ENCODE measurements around the gene GPR37L1. TPM values are rescaled to one million over a fixed set of nuclear protein-coding genes. Genes with fewer than 3 reads are reported as not detected.

The GPR37L1 gene
- total and polyA plus RNA-seq, 4 donors: 0.06 TPM; not detected in 3

DNA sequence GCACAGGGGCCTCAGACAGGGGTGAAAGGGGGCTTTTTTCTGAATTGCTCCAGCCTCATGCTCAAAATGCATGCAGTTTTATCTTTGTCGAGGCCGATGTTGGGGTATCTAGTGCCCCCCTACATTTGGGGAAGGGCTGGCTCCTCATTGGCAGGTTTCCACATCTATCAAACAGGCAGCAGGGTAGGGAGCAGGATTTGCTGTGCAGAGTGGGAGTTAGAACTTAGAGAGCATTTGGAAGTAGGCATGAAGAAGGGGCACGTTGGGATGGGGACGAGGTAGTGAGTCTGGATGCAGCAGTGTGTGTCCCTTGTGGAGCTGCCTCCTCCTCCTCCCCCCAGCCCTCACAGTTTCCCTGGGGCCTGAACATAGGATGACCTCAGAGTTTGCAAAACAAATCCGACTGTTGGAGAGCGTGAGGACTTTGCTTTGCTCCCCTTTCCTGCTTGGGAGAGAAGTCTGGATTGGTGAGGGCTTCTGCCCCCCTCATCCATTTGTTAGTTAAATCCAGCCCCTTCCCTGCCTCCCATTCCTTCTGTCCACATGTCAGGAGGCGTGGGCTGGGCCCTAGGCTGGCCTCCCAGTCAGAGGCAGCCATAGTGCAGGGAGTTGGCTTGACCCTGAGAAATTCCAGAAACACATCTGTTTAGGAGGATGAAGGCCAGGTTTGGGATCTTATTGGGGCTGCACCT, 36.9 kb upstream of the GPR37L1 start:
- no peaks in the 10 kb centered on the region for H3K36me3 ChIP-seq (ENCODE audit: control insufficient read depth in 1 of 2, insufficient read depth in 2 of 2, low read length in 1 of 2)
- peak; percentile 26 for ATAC-seq (ENCODE audit: low FRiP score)
- 48 to 55% methylated on average over 7 of the region's 7 CpGs for WGBS, 2 donors
- H3K4me3 ChIP-seq (ENCODE audit: low read length in 2 of 2): no peak overlapping the region
- no peak overlapping the region for H3K27ac ChIP-seq (ENCODE audit: low read depth in 1 of 2, low read length in 2 of 2)
- intact Hi-C loops (cut with DNase I): no loop called here
- no peaks in the 10 kb centered on the region for H3K27me3 ChIP-seq (ENCODE audit: control insufficient read depth in 1 of 2, insufficient read depth in 2 of 2, low read length in 1 of 2)
- H3K4me1 ChIP-seq (ENCODE audit: control insufficient read depth in 1 of 2, insufficient read depth in 2 of 2, low read length in 2 of 2): no peaks in the 10 kb centered on the region
- no peak for DNase-seq
- no peaks in the 10 kb centered on the region for H3K9me3 ChIP-seq (ENCODE audit: control insufficient read depth, low read length)

DNA sequence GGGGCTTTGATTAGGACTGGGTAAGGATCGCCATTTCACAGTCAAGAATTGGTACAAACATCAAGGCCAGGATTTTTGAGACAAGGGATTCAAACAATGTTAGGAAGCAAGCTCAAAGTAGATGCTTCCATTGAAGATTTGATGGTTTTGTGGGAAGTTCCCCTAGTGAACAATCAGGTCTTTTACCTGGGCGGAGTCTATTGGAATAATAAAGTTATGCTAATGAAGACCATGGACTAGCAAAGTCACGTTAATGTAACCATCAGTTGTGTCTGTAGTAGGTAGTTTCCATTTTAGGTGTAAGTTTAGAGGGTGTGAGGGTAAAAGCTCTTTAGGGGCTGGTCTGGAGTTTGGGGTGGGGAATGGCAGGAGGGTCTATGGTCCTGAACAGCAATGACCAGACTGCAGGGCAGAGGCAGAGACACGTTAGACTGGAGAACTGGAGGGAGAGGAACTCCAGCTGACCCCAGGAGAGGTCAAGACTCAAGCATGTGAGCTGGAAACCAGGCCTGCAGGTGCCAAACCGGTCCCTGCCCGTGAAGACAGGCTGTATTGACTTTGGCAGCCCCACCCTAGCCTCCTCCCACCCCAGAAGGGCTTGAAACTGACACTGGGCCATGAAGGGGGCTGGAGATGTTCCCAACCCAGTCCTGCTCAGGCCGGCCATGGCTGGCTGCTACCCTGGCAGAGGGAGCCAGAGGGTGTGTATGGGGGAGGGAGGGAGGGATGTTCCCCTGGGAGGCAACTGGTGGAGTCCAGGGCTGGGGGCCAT, 36.0 kb upstream of the GPR37L1 start:
- no peak overlapping the region for H3K4me3 ChIP-seq (ENCODE audit: low read length in 2 of 2)
- no peaks in the 10 kb centered on the region for H3K9me3 ChIP-seq (ENCODE audit: control insufficient read depth, low read length)
- no peaks in the 10 kb centered on the region for H3K27me3 ChIP-seq (ENCODE audit: control insufficient read depth in 1 of 2, insufficient read depth in 2 of 2, low read length in 1 of 2)
- no peak overlapping the region for H3K27ac ChIP-seq (ENCODE audit: low read depth in 1 of 2, low read length in 2 of 2)
- ATAC-seq (ENCODE audit: low FRiP score) (peak; percentile 49), DNase-seq (peak in 1 of 2 donors; percentile 57)
- H3K4me1 ChIP-seq (ENCODE audit: control insufficient read depth in 1 of 2, insufficient read depth in 2 of 2, low read length in 2 of 2): no peaks in the 10 kb centered on the region
- no peaks in the 10 kb centered on the region for H3K36me3 ChIP-seq (ENCODE audit: control insufficient read depth in 1 of 2, insufficient read depth in 2 of 2, low read length in 1 of 2)
- intact Hi-C loops (cut with DNase I): no loop called here
- WGBS, 2 donors: 43 to 48% methylated on average over 7 of the region's 7 CpGs

DNA sequence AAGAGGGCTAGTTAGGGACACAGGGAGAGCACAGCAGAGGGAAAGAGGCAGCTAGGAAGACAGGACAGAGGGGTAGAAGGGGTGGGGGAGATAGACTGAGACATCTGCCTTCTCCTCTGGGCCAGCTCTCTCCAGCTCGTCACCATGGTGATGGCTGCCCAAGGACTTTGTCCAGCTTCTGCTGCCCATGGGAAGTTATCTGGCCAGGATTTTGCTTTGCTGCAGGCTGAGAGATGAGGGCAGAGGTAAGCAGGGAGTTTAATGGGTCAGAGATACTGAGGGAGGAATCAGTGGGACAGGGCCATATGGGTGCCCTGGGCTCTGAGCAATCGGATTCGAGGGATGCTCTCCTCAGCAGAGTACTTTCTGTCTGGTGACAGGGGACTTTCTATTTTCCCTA, 34.5 kb upstream of the GPR37L1 start:
- H3K36me3 ChIP-seq (ENCODE audit: control insufficient read depth in 1 of 2, insufficient read depth in 2 of 2, low read length in 1 of 2): no peaks in the 10 kb centered on the region
- no peak overlapping the region for H3K27ac ChIP-seq (ENCODE audit: low read depth in 1 of 2, low read length in 2 of 2)
- H3K4me3 ChIP-seq (ENCODE audit: low read length in 2 of 2): no peak overlapping the region
- no peaks in the 10 kb centered on the region for H3K9me3 ChIP-seq (ENCODE audit: control insufficient read depth, low read length)
- H3K27me3 ChIP-seq (ENCODE audit: control insufficient read depth in 1 of 2, insufficient read depth in 2 of 2, low read length in 1 of 2): no peaks in the 10 kb centered on the region
- no peaks in the 10 kb centered on the region for H3K4me1 ChIP-seq (ENCODE audit: control insufficient read depth in 1 of 2, insufficient read depth in 2 of 2, low read length in 2 of 2)
- DNase-seq (no peak), ATAC-seq (ENCODE audit: low FRiP score) (no peak)
- 84 to 86% methylated on average over 3 of the region's 3 CpGs for WGBS, 2 donors
- intact Hi-C loops (cut with DNase I): no loop called here

DNA sequence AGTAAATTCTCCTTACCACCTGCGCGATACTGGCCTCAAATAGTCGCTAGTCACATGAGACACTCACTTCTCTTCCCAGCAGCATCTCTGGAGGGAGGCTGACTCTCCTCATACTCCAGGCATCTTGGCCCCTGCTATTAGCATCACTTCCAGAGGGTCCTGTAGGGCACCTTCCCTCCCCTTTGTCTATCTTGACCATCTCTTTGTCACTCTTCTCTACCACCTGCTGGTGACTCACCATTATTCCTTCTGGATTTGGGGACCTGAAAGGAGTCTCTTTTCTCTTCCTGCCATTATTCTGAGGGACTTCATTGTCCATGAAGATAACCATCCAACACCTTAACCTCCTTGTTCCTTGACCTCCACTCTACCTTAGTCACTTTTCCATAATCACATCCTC, 31.7 kb upstream of the GPR37L1 start:
- intact Hi-C loops (cut with DNase I): no loop called here
- no peak overlapping the region for H3K27ac ChIP-seq (ENCODE audit: low read depth in 1 of 2, low read length in 2 of 2)
- WGBS, 2 donors: 96 to 97% methylated on average over 3 of the region's 3 CpGs
- H3K27me3 ChIP-seq (ENCODE audit: control insufficient read depth in 1 of 2, insufficient read depth in 2 of 2, low read length in 1 of 2): no peaks in the 10 kb centered on the region
- DNase-seq: no peak
- ATAC-seq (ENCODE audit: low FRiP score): no peak
- H3K36me3 ChIP-seq (ENCODE audit: control insufficient read depth in 1 of 2, insufficient read depth in 2 of 2, low read length in 1 of 2): no peaks in the 10 kb centered on the region
- no peaks in the 10 kb centered on the region for H3K9me3 ChIP-seq (ENCODE audit: control insufficient read depth, low read length)
- no peak overlapping the region for H3K4me3 ChIP-seq (ENCODE audit: low read length in 2 of 2)
- no peaks in the 10 kb centered on the region for H3K4me1 ChIP-seq (ENCODE audit: control insufficient read depth in 1 of 2, insufficient read depth in 2 of 2, low read length in 2 of 2)

DNA sequence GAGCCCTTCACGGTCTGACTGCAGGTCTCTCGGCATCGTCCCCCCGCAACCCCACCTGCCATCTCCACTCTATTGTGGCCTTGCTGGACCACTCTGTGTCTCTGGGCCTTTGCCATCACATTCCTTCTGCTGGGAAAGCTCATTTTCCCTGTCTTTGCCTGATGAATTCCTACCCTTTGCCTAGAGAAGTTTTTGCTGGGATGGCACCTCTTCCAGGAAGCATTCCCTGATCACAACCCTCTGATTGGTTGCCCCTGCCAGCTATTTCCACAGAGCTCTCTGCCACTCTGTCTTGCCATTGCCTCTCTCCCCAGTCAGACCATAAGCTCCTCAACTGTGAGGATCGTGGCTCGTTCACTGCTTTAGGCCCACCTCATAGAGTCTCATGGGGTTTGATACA, 28.9 kb upstream of the GPR37L1 start:
- H3K4me3 ChIP-seq (ENCODE audit: low read length in 2 of 2): no peak overlapping the region
- ATAC-seq (ENCODE audit: low FRiP score) (no peak), DNase-seq (no peak)
- no peak overlapping the region for H3K27ac ChIP-seq (ENCODE audit: low read depth in 1 of 2, low read length in 2 of 2)
- no peaks in the 10 kb centered on the region for H3K27me3 ChIP-seq (ENCODE audit: control insufficient read depth in 1 of 2, insufficient read depth in 2 of 2, low read length in 1 of 2)
- no peaks in the 10 kb centered on the region for H3K36me3 ChIP-seq (ENCODE audit: control insufficient read depth in 1 of 2, insufficient read depth in 2 of 2, low read length in 1 of 2)
- intact Hi-C loops (cut with DNase I): no loop called here
- H3K4me1 ChIP-seq (ENCODE audit: control insufficient read depth in 1 of 2, insufficient read depth in 2 of 2, low read length in 2 of 2): no peaks in the 10 kb centered on the region
- H3K9me3 ChIP-seq (ENCODE audit: control insufficient read depth, low read length): no peaks in the 10 kb centered on the region
- 96 to 98% methylated on average over 6 of the region's 6 CpGs for WGBS, 2 donors

DNA sequence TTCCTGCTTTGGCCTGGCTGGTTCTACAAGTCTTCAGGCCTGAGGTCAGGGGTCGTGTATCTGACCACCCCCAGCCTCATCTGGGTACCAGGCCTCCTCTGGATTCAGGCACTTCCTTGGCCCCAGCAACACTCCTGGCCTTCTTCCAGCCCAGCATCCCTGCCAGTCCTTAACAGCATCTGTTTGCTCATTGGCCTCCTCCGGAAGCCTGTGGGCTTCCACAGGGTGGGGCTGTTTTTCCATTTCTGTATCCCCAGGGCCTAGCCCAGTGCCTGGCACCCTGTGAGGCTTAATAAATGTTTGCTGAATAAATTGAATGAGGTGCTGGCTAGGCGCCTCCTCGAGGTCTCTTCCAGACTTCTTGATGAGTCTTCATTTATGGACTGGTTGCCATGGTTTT, 21.5 kb upstream of the GPR37L1 start:
- no peaks in the 10 kb centered on the region for H3K9me3 ChIP-seq (ENCODE audit: control insufficient read depth, low read length)
- DNase-seq: no peak
- WGBS, 2 donors: 70 to 74% methylated on average over 4 of the region's 4 CpGs
- H3K36me3 ChIP-seq (ENCODE audit: control insufficient read depth in 1 of 2, insufficient read depth in 2 of 2, low read length in 1 of 2): no peaks in the 10 kb centered on the region
- no peak overlapping the region for H3K4me3 ChIP-seq (ENCODE audit: low read length in 2 of 2)
- no peaks in the 10 kb centered on the region for H3K27me3 ChIP-seq (ENCODE audit: control insufficient read depth in 1 of 2, insufficient read depth in 2 of 2, low read length in 1 of 2)
- no peak overlapping the region for H3K27ac ChIP-seq (ENCODE audit: low read depth in 1 of 2, low read length in 2 of 2)
- H3K4me1 ChIP-seq (ENCODE audit: control insufficient read depth in 1 of 2, insufficient read depth in 2 of 2, low read length in 2 of 2): no peaks in the 10 kb centered on the region
- intact Hi-C loops (cut with DNase I): no loop called here
- no peak for ATAC-seq (ENCODE audit: low FRiP score)

DNA sequence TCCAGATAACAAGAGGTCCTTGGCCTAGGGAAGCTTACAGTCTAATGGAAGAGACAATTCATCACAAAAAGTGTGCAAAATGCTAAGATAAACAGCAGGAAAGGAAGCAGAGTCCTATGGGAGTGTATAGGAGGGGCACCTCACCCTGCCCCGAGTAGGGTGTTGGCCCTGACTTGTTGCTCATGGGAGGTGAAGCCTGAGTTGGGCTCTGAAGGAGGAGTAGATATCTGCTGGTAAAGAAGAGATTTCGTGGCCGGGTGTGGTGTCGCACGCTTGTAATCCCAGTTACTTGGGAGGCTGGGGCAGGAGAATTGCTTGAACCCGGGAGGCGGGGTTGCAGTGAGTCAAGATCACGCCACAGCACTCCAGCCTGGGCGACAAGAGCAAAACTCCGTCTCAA, 18.6 kb upstream of the GPR37L1 start:
- WGBS, 2 donors: 93 to 94% methylated on average over 10 of the region's 10 CpGs
- ATAC-seq (ENCODE audit: low FRiP score) (no peak), DNase-seq (no peak)
- Histone ChIP-seq H3K36me3 (ENCODE audit: control insufficient read depth in 1 of 2, insufficient read depth in 2 of 2, low read length in 1 of 2) (no peaks in the 10 kb centered on the region), H3K27ac (ENCODE audit: low read depth in 1 of 2, low read length in 2 of 2) (no peak overlapping the region), H3K27me3 (ENCODE audit: control insufficient read depth in 1 of 2, insufficient read depth in 2 of 2, low read length in 1 of 2) (no peaks in the 10 kb centered on the region), H3K4me1 (ENCODE audit: control insufficient read depth in 1 of 2, insufficient read depth in 2 of 2, low read length in 2 of 2) (no peaks in the 10 kb centered on the region), H3K9me3 (ENCODE audit: control insufficient read depth, low read length) (no peaks in the 10 kb centered on the region), H3K4me3 (ENCODE audit: low read length in 2 of 2) (no peak overlapping the region)
- intact Hi-C loops (cut with DNase I): no loop called here

DNA sequence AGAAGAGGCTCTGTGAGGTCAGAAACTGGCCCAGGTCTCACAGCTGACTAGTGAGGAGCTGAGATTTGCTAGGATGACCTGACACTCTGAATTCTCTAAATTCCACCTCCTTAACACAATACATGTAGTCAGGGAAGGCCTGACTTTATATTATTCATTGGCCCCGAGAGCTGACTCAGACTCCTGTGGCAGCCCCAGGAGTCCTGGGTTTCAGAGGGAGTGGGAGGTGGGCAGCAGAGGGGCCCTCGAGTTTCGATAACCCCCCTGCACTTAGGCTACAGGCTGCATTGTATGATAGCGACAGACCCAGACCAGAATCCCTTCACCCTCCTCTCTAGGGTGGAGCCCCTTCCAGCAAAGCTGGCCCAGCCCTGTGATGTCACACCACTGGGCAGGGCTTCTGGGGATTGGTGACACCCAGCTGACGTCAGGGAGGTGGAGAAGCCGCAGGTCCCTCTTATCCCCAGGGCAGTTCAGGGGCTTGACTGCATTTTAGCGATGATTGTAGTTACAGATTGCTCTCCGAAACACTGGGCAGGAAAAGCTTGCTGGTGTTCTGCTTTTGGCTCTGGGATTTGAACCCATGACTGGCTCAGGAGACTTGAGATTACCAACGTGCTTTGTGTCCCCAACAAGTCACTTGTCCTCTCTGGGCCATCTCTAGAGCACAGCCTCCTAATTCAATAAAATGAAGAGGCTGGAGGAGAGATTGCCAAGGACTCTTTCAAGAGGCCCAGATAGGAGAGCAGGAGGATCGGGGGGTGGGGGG, 17.0 kb upstream of the GPR37L1 start:
- Histone ChIP-seq H3K27ac (ENCODE audit: low read depth in 1 of 2, low read length in 2 of 2) (no peak overlapping the region), H3K4me3 (ENCODE audit: low read length in 2 of 2) (no peak overlapping the region), H3K9me3 (ENCODE audit: control insufficient read depth, low read length) (no peaks in the 10 kb centered on the region), H3K36me3 (ENCODE audit: control insufficient read depth in 1 of 2, insufficient read depth in 2 of 2, low read length in 1 of 2) (no peaks in the 10 kb centered on the region), H3K27me3 (ENCODE audit: control insufficient read depth in 1 of 2, insufficient read depth in 2 of 2, low read length in 1 of 2) (no peaks in the 10 kb centered on the region), H3K4me1 (ENCODE audit: control insufficient read depth in 1 of 2, insufficient read depth in 2 of 2, low read length in 2 of 2) (no peaks in the 10 kb centered on the region)
- DNase-seq: no peak
- 75 to 79% methylated on average over 10 of the region's 10 CpGs for WGBS, 2 donors
- intact Hi-C loops (cut with DNase I): loop anchor here in 1 of 2 donors (5.0 kb wide), 1 partner anchor 58 kb away; no protein-coding TSS in a partner anchor
- ATAC-seq (ENCODE audit: low FRiP score): no peak
